Thoracic aorta (tissue), 2 donors: ENCODE results near the gene ADCY7. TPM values are rescaled to one million over a fixed set of nuclear protein-coding genes. Genes with fewer than 3 reads are reported as not detected.

Source experiments
- ATAC-seq: fragments of 150-250 bp; one replicate; pipeline ENCODE4 v1.8.0; 2017; ENCODE audit warnings: low read depth; ENCODE audit not compliant: insufficient number of reproducible peaks, low FRiP score
- DNase-seq: peaks from one replicate; pipeline ENCODE4 v3.0.0-alpha.2; 2020; ENCODE audit warnings: low spot score
- H3K27ac ChIP-seq, 2 donors: fragments of 200-600 bp; sonication (generic); 1 replicate in 1 of 2; 2 replicates in 1 of 2; pipeline ENCODE4 v1.5.1; 2016; ENCODE audit warnings: mild to moderate bottlenecking in 2 of 2, moderate library complexity in 2 of 2
- H3K27me3 ChIP-seq: fragments of 200-600 bp; sonication (generic); replicated peaks from 2 replicates; pipeline ENCODE4 v1.6.0; 2016; ENCODE audit warnings: mild to moderate bottlenecking; ENCODE audit not compliant: insufficient read depth
- H3K36me3 ChIP-seq: fragments of 200-600 bp; sonication (generic); one replicate; pipeline ENCODE4 v1.5.1; 2016
- H3K4me1 ChIP-seq, 2 donors: fragments of 200-600 bp; sonication (generic); 1 replicate in 1 of 2; 2 replicates in 1 of 2; pipeline versions ENCODE4 v1.5.1 to v1.6.0; 2016; ENCODE audit warnings: low read depth in 2 of 2, mild to moderate bottlenecking in 1 of 2; ENCODE audit not compliant: control insufficient read depth in 1 of 2
- H3K4me3 ChIP-seq: fragments of 200-600 bp; sonication (generic); 2 replicates; pipeline ENCODE4 v1.5.1; 2016; ENCODE audit warnings: mild to moderate bottlenecking
- H3K9me3 ChIP-seq: fragments of 200-600 bp; sonication (generic); 2 replicates; pipeline ENCODE4 v1.5.1; 2016
- total RNA-seq, 2 donors: library from RNA; depleted of rRNA; stranded (reverse); fragments of >200 nt; gene quantifications; one replicate each; pipeline versions ENCODE4 v1.1.0 to v1.2.3, GENCODE V29; 2016
- TF ChIP-seq, protein P1 (sequence below): fragments of 200-600 bp; sonication (generic); IDR thresholded peaks from one replicate; pipeline ENCODE4 v1.5.1; 2019; ENCODE audit warnings: antibody characterized with exemption

Gene ADCY7
- total RNA-seq, 2 donors from 2014 or later = 35.9 to 39.8 TPM

DNA sequence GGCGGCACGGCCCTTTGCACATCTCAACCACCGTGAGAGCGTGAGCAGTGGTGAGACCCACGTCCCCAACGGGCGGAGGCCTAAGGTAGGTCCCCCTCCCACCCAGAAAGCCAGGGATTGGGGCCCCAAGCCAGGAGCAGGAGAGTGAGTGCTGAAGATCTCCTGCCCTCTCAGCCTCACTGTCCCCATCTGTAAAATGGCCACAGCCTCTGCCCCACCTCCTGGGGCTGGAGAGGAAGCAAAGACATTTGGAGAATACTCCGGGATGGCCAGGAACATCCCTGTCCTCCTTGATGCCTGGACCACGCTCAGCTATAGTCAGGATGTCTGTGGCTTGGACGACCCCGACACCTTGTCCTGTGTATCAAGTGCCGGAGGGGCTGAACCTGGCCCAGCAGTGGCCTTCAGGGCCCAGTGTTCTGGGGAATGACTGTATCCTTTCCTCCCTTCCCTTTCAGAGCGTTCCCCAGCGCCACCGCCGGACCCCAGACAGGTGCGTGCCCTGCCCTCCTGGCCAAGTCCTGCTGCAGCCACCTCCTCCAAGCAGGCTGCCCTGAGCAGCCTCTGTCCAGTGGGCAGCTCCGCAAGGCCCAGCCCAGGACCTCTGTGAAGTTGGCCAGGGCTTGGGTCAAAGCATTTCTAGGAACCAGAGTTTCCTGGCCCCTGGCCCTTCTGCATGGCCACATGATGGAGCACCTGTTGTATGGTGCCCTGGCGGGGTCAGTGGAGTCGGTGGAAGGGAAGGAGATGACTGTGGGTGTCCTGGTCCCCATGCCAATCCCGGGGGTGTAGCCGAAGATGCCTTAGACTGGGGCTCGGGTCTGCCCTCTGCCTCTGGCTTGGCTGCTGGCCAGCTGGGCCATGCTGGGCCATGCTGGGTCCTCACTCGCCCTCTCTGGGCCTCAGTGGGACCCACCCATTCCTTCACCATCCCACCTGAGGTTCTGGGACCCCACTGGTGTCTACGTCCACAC lies 38.4 kb downstream of the ADCY7 start:
- H3K9me3 ChIP-seq = no peaks in the 10 kb centered on the region
- no peaks in the 10 kb centered on the region for H3K36me3 ChIP-seq
- H3K4me1 ChIP-seq = peaks cover 4 to 7% of the 10 kb centered on the region in 2 donors
- H3K27ac ChIP-seq = no peak overlapping the region
- DNase-seq (no peak), ATAC-seq (no peak)
- no peaks in the 10 kb centered on the region for H3K27me3 ChIP-seq
- no peak overlapping the region for H3K4me3 ChIP-seq
- TF ChIP-seq, protein P1, sequence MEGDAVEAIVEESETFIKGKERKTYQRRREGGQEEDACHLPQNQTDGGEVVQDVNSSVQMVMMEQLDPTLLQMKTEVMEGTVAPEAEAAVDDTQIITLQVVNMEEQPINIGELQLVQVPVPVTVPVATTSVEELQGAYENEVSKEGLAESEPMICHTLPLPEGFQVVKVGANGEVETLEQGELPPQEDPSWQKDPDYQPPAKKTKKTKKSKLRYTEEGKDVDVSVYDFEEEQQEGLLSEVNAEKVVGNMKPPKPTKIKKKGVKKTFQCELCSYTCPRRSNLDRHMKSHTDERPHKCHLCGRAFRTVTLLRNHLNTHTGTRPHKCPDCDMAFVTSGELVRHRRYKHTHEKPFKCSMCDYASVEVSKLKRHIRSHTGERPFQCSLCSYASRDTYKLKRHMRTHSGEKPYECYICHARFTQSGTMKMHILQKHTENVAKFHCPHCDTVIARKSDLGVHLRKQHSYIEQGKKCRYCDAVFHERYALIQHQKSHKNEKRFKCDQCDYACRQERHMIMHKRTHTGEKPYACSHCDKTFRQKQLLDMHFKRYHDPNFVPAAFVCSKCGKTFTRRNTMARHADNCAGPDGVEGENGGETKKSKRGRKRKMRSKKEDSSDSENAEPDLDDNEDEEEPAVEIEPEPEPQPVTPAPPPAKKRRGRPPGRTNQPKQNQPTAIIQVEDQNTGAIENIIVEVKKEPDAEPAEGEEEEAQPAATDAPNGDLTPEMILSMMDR = no peak

DNA sequence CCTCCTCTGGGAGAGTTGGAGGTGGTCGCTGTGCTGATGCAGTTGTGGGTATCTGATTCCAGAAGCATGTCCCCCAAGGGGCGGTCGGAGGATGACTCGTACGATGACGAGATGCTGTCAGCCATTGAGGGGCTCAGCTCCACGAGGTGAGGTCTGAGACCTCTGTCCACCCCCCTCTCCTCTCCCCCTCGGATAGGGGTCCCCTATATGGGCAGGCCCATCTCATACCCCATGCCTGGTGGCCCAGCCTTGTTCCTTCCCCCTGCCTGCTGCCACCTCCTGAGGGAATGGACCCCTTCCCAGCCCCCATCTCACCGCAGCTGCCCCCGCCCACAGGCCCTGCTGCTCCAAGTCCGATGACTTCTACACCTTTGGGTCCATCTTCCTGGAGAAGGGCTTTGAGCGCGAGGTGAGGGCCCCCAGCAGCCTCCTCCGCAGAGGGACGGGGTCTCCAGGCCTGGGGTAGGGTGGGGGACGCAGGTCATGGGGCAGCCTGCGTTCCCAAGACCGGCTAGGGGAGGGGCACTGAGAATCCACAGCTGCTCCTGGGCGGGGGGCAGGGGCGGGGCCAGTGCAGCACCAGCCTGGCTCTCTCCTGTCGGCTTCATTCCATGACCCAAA lies 39.2 kb downstream of the ADCY7 start:
- DNase-seq (no peak), ATAC-seq (no peak)
- no peaks in the 10 kb centered on the region for H3K27me3 ChIP-seq
- no peaks in the 10 kb centered on the region for H3K9me3 ChIP-seq
- TF ChIP-seq, protein P1 = no peak
- no peak overlapping the region for H3K4me3 ChIP-seq
- peaks cover 5 to 10% of the 10 kb centered on the region in 2 donors for H3K4me1 ChIP-seq
- H3K36me3 ChIP-seq = no peaks in the 10 kb centered on the region
- no peak overlapping the region for H3K27ac ChIP-seq

DNA sequence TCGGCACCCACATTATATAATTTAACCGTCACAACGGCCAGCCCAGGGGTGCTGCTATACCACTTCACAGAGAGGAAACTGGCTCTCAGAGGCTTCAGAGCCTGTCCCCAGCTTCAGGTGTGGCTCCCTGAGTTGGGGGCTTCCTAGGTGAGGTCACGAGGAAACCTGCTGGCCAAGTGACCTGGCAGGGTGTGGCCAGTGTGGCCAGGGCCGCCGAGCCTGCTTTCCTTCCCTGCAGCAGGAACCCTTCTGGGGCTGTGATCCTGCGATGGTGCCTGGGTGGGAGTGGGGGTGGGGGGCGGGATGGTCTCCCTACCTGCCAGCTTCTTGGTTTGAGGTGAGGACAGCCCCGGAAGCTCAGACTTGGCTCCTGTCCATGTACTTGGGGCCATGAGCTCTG lies 39.9 kb downstream of the ADCY7 start:
- H3K9me3 ChIP-seq = no peaks in the 10 kb centered on the region
- H3K36me3 ChIP-seq = no peaks in the 10 kb centered on the region
- no peak for ATAC-seq
- no peaks in the 10 kb centered on the region for H3K27me3 ChIP-seq
- H3K27ac ChIP-seq = no peak overlapping the region
- DNase-seq = no peak
- TF ChIP-seq, protein P1 = no peak
- no peak overlapping the region for H3K4me3 ChIP-seq
- peaks cover 5 to 10% of the 10 kb centered on the region in 2 donors for H3K4me1 ChIP-seq

DNA sequence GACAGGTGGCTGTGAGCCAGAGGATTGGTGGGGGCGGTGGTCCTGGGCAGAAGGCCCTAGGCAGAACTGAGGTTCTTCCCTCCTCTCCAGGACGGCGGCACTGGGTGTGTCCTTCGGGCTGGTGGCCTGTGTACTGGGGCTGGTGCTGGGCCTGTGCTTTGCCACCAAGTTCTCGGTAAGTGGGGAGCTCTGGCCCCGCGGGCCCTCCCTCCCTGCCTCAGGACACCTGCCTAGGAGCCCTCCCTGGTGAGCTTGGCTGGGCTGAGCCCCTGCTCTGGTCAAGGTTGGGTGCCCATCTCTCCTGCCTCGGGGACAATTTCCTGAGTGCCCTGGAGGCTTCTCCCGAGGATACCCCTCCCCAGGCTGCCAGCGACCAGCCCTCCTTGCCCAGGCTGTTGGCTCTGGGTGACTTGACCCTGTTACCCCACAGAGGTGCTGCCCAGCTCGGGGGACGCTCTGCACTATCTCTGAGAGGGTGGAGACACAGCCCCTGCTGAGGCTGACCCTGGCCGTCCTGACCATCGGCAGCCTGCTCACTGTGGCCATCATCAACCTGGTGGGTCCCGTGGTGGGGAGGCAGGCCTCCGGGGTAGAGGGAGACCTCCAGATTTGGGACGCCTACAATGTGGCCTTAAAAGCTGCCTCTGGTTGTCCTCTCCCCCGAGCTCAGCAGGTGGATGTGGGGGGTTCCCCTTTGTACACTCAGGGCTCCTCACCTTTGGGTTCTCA lies 42.0 kb downstream of the ADCY7 start:
- Histone ChIP-seq H3K9me3 (no peaks in the 10 kb centered on the region), H3K27ac (no peak overlapping the region), H3K36me3 (peaks cover 7% of the 10 kb centered on the region), H3K4me1 (peaks cover 5 to 10% of the 10 kb centered on the region in 2 donors), H3K4me3 (no peak overlapping the region), H3K27me3 (no peaks in the 10 kb centered on the region)
- ATAC-seq (no peak), DNase-seq (no peak)
- TF ChIP-seq, protein P1 = no peak

DNA sequence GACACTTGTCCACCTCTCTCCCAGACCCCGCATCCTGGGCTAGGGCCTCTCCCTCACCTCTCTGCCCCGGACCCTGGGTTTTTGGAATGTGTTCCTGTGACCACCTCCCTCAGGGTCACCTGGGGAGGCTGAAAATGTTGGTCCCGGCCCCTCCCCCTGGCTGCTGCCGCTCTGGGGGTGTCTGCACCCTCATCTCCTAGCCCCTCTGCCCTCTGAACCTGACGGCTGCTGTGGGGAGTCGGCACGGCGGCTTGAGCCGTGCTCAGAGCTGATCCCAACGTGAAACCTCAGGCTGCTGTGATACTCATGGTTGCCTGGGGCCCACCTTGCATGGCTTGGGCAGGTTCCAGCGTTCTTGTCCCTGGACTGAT lies 42.8 kb downstream of the ADCY7 start:
- no peak overlapping the region for H3K27ac ChIP-seq
- ATAC-seq = no peak
- H3K9me3 ChIP-seq = no peaks in the 10 kb centered on the region
- DNase-seq = no peak
- TF ChIP-seq, protein P1 = no peak
- H3K4me3 ChIP-seq = no peak overlapping the region
- no peaks in the 10 kb centered on the region for H3K27me3 ChIP-seq
- peaks cover 5 to 10% of the 10 kb centered on the region in 2 donors for H3K4me1 ChIP-seq
- H3K36me3 ChIP-seq = peaks cover 12% of the 10 kb centered on the region
